K562 (cell line): ENCODE measurements around the gene ORMDL3. TPM values are rescaled to one million over a fixed set of nuclear protein-coding genes. Genes with fewer than 3 reads are reported as not detected.
A peak's percentile ranks its signal among the peaks of the same experiment; 100 is the strongest.

Experiments
- ATAC-seq: fragments of 200-7000 bp; cut with Tn5 transposase; 3 replicates; pipeline ENCODE4 v1.9.1; 2020; ENCODE audit warnings: moderate library complexity
- BruUV-seq: library from RNA; stranded (reverse); fragments of 400-500 nt; replicated peaks from 2 replicates; lab custom pipeline; 2021; lab: Mats Ljungman, UMichigan
- CTCF ChIA-PET: fragments of 300-600 bp; formaldehyde crosslinking; extraction: SDS; loops from one replicate; lab custom pipeline; 2021; ENCODE audit warnings: low intra/inter-chr PET ratio; lab: Yijun Ruan, JAX
- POLR2A ChIA-PET: fragments of 300-600, 350-650 bp; sonication (Branson Sonifier 250); formaldehyde crosslinking; extraction: SDS; loops from one replicate; lab custom pipeline; 2021; ENCODE audit warnings: antibody characterized with exemption, inconsistent platforms; lab: Yijun Ruan, JAX
- DNase-seq, 4 experiments: peaks; one replicate each; pipeline versions ENCODE4 v3.0.0 to v3.0.0-alpha.2; 2011 to 2018; ENCODE audit warnings: low spot score in 3 of 4, mixed read lengths in 3 of 4; ENCODE audit errors: extremely low read depth in 1 of 4
- FAIRE-seq: peaks from 2 replicates; lab custom pipeline; 2011; peaks lifted over from hg19 to GRCh38; lab: Jason Lieb, UNC
- H2AFZ ChIP-seq: 2 replicates; pipeline ENCODE4 v1.6.0; 2011; ENCODE audit warnings: low read depth, low read length, control low read depth, inconsistent platforms
- H3K27ac ChIP-seq: fragments of 200-600 bp; 3 replicates; pipeline ENCODE4 v1.8.0; 2011; ENCODE audit warnings: low read depth, mild to moderate bottlenecking, control low read depth, inconsistent platforms, low read length, moderate library complexity, mixed read lengths; ENCODE audit errors: extremely low read depth
- H3K27me3 ChIP-seq, 2 experiments: fragments of 300-600 bp in 1 of 2; 2 replicates in 1 of 2; 3 replicates in 1 of 2; pipeline versions ENCODE4 v1.6.0 to v1.8.0; 2011; ENCODE audit warnings: inconsistent platforms in 2 of 2, low read length in 2 of 2, mild to moderate bottlenecking in 1 of 2, mixed read lengths in 1 of 2, moderate library complexity in 1 of 2; ENCODE audit not compliant: control insufficient read depth in 2 of 2, insufficient read depth in 2 of 2
- H3K36me3 ChIP-seq: fragments of 300-600 bp; 3 replicates; pipeline ENCODE4 v1.8.0; 2011; ENCODE audit warnings: mild to moderate bottlenecking, low read length, inconsistent platforms; ENCODE audit not compliant: control insufficient read depth, insufficient read depth
- H3K4me1 ChIP-seq, 2 experiments: fragments of 200-600 bp in 1 of 2; replicated peaks in 1 of 2; 2 replicates in 1 of 2; 3 replicates in 1 of 2; pipeline versions ENCODE4 v1.5.1 to v1.8.0; 2011; ENCODE audit warnings: inconsistent platforms in 2 of 2, low read length in 2 of 2, mild to moderate bottlenecking in 1 of 2, mixed read lengths in 1 of 2, moderate library complexity in 1 of 2; ENCODE audit not compliant: control insufficient read depth in 2 of 2, insufficient read depth in 2 of 2
- H3K4me2 ChIP-seq: 2 replicates; pipeline ENCODE4 v1.6.1; 2011; ENCODE audit warnings: low read length, control low read depth, inconsistent platforms, mixed read lengths; ENCODE audit not compliant: insufficient read depth
- H3K4me3 ChIP-seq: fragments of 200-600 bp; sonication (generic), shearing (Covaris generic); 2 replicates; pipeline ENCODE4 v1.5.1; 2016; ENCODE audit warnings: control low read depth, inconsistent platforms
- H3K79me2 ChIP-seq: fragments of 200-600 bp; 3 replicates; pipeline ENCODE4 v1.8.0; 2011; ENCODE audit warnings: low read length, inconsistent platforms; ENCODE audit not compliant: control insufficient read depth, insufficient read depth
- H3K9ac ChIP-seq, 2 experiments: 2 replicates each; pipeline versions ENCODE4 v1.6.0 to v1.6.1; 2011; ENCODE audit warnings: low read depth in 2 of 2, low read length in 2 of 2, control low read depth in 1 of 2, inconsistent platforms in 1 of 2, mild to moderate bottlenecking in 1 of 2, mixed read lengths in 1 of 2; ENCODE audit not compliant: insufficient read depth in 1 of 2
- H3K9me1 ChIP-seq: one replicate; pipeline ENCODE4 v1.6.0; 2011; ENCODE audit warnings: inconsistent platforms, mild to moderate bottlenecking, low read length, moderate library complexity; ENCODE audit not compliant: control insufficient read depth, insufficient read depth
- H3K9me3 ChIP-seq: replicated peaks from 2 replicates; pipeline ENCODE4 v1.5.1; 2011; ENCODE audit warnings: low read depth, low read length, inconsistent platforms; ENCODE audit not compliant: control insufficient read depth, insufficient read depth
- H4K20me1 ChIP-seq: replicated peaks from 2 replicates; pipeline ENCODE4 v1.6.1; 2011; ENCODE audit warnings: low read length, inconsistent platforms, mixed read lengths; ENCODE audit not compliant: control insufficient read depth, insufficient read depth
- ARID2 ChIP-seq: fragments of 450-650 bp; IDR thresholded peaks from 2 replicates; pipeline ENCODE4 v1.6.1; 2017; ENCODE audit warnings: antibody characterized with exemption, mild to moderate bottlenecking
- ATF7 ChIP-seq: fragments of 450-650 bp; IDR thresholded peaks from 2 replicates; pipeline ENCODE4 v1.7.1; 2014; ENCODE audit warnings: mild to moderate bottlenecking, moderate library complexity
- CBX2 ChIP-seq: fragments of 200-600 bp; sonication (generic); IDR thresholded peaks from one replicate; pipeline ENCODE4 v1.6.1; 2012; ENCODE audit warnings: mild to moderate bottlenecking, low read length, inconsistent platforms; ENCODE audit not compliant: insufficient read depth, poor library complexity, severe bottlenecking
- CHCHD3 ChIP-seq: fragments of 250-450 bp; sonication (Bioruptor Pico); IDR thresholded peaks from 2 replicates; pipeline ENCODE4 v2.1.2; 2022; ENCODE audit warnings: mild to moderate bottlenecking
- ELK1 ChIP-seq: sonication (generic); formaldehyde crosslinking; IDR thresholded peaks from 2 replicates; pipeline ENCODE4 v1.8.1; 2022; ENCODE audit warnings: missing genetic modification reagents
- GABPB2 ChIP-seq: fragments of 250-450 bp; sonication (Bioruptor Pico); conservative IDR thresholded peaks from 2 replicates; pipeline ENCODE4 v1.5.1; 2021; ENCODE audit warnings: mild to moderate bottlenecking
- GATAD2B ChIP-seq: fragments of 450-650 bp; IDR thresholded peaks from 2 replicates; pipeline ENCODE4 v1.6.1; 2017; ENCODE audit warnings: mild to moderate bottlenecking, borderline replicate concordance
- L3MBTL2 ChIP-seq: fragments of 450-650 bp; IDR thresholded peaks from 2 replicates; pipeline ENCODE4 v1.6.1; 2016; ENCODE audit warnings: mild to moderate bottlenecking, moderate library complexity
- POLR3G ChIP-seq: IDR thresholded peaks from 2 replicates; pipeline ENCODE4 v1.6.1; 2011; ENCODE audit not compliant: insufficient read length, insufficient replicate concordance; ENCODE audit errors: extremely low read depth
- RB1 ChIP-seq: fragments of 450-650 bp; IDR thresholded peaks from 2 replicates; pipeline ENCODE4 v1.6.1; 2017; ENCODE audit warnings: low read depth, mild to moderate bottlenecking
- RBM17 ChIP-seq: fragments of 200-400 bp; formaldehyde crosslinking; IDR thresholded peaks from 2 replicates; pipeline ENCODE4 v1.6.1; 2017; ENCODE audit warnings: low read depth, mild to moderate bottlenecking, low read length, borderline replicate concordance
- SUPT5H ChIP-seq: fragments of 450-650 bp; IDR thresholded peaks from 2 replicates; pipeline ENCODE4 v1.6.1; 2016
- TCF3 ChIP-seq: sonication (generic); formaldehyde crosslinking; IDR thresholded peaks from 2 replicates; pipeline ENCODE4 v1.4.0; 2020; ENCODE audit warnings: mild to moderate bottlenecking, missing genetic modification reagents
- ZBTB11 ChIP-seq, 3 experiments: fragments of 200-800 bp in 1 of 3; fragments of 250-450 bp in 1 of 3; fragments of 450-650 bp in 1 of 3; sonication (Bioruptor Pico) in 1 of 3; sonication (Bioruptor generic) in 1 of 3; formaldehyde crosslinking in 1 of 3; IDR thresholded peaks; 2 replicates each; pipeline versions ENCODE4 v1.6.1 to v1.8.0; 2016 to 2022; ENCODE audit warnings: mild to moderate bottlenecking in 2 of 3, missing genetic modification characterization in 2 of 3, missing compliant biosample characterization in 1 of 3, moderate library complexity in 1 of 3
- ZSCAN29 ChIP-seq: fragments of 450-650 bp; IDR thresholded peaks from 2 replicates; pipeline ENCODE4 v1.6.1; 2017
- WGBS: fragments of 100-300 bp; shearing (Covaris generic); methylation state at CpG from one replicate; pipeline ENCODE4 v1.1.6; 2016; ENCODE audit warnings: low coverage, mixed read lengths; ENCODE audit not compliant: insufficient coverage; ENCODE audit errors: missing lambda C conversion rate; 5-methylcytosine and 5-hydroxymethylcytosine counted together
- in situ Hi-C: fragments of 300-500 bp; cut with MboI; formaldehyde crosslinking; loops from 4 replicates; pipeline ENCODE4 v1.15.0; 2018; ENCODE audit warnings: inconsistent platforms, mixed read lengths
- intact Hi-C: fragments of 100-400 bp; cut with micrococcal nuclease; formaldehyde crosslinking; loops from 2 replicates; pipeline ENCODE4 v1.14.2; 2022
- polyA plus RNA-seq, 8 experiments: library from polyadenylated mRNA; depleted of rRNA in 4 of 8; stranded (reverse) in 5 of 8; unstranded in 3 of 8; fragments of >200 nt; fragmentation: Nextera tagmentation in 2 of 8; fragmentation: Illumina TruSeq in 1 of 8; extraction: Ambion mirVana in 2 of 8; extraction: Trizol in 1 of 8; gene quantifications; 2 replicates each; pipeline versions ENCODE4 v1.2.1 to v1.2.3, GENCODE V29; 2011 to 2014; ENCODE audit warnings: inconsistent platforms in 1 of 8, missing spikeins in 1 of 8
- total RNA-seq, 7 experiments: library from RNA; depleted of rRNA in 6 of 7; stranded (reverse); fragments of >200 nt in 6 of 7; fragmentation: Illumina TruSeq in 2 of 7; extraction: Trizol in 2 of 7; gene quantifications; 2 replicates each; pipeline versions ENCODE4 v1.2.1 to v1.2.3, GENCODE V29; 2011 to 2021; ENCODE audit warnings: low replicate concordance in 1 of 7

ORMDL3 gene
- total and polyA plus RNA-seq, 9 of the 15 experiments (the other 6 are each of a cell fraction or from before 2014, with no cell fraction given) = 2.7 to 57.4 (median 27.1) TPM

- Histone ChIP-seq H3K27ac (peak overlapping the region; percentile 51; the same call in 1 of the 3 replicates), H2AFZ (peak overlapping the region; percentile 100), H3K36me3 (no peaks in the 10 kb centered on the region), H3K4me3 (peak overlapping the region; percentile 41), H3K9me3 (no peaks in the 10 kb centered on the region), H3K27me3 (no peaks in the 10 kb centered on the region), H3K4me1 (peaks cover 13 to 18% of the 10 kb centered on the region in 2 experiments; a peak in 4 of 5 replicates), H3K9ac (peak overlapping the region; percentile 51 to 92; a peak in 3 of 4 replicates), H3K79me2 (no peaks in the 10 kb centered on the region), H4K20me1 (no peaks in the 10 kb centered on the region), H3K9me1 (no peaks in the 10 kb centered on the region), H3K4me2 (peak overlapping the region; percentile 92)
- peak; percentile 97 for ATAC-seq
- in situ Hi-C loops = no loop called here
- WGBS = 1% methylated on average over 15 of the region's 55 CpGs
- peak; percentile 97 to 99 (median 98) for DNase-seq
- peak; percentile 91 for FAIRE-seq
- CTCF ChIA-PET = no interaction called here
- POLR2A ChIA-PET = interaction anchor here (0.6 to 1.0 kb wide), 2 partner anchors 35 to 53 kb away, joined by 3 read pairs; no protein-coding TSS in a partner anchor
- no TSS peak for BruUV-seq
- intact Hi-C loops = loop anchor here (2.0 kb wide), 1 partner anchor 26 kb away; the partner anchor contains the start of genes LRRC3C and ORMDL3
- TF ChIP-seq RBM17 (no peak), ARID2 (no peak), GABPB2 (CRISPR knock-in tag) (no peak), ATF7 (no peak), GATAD2B (no peak), L3MBTL2 (no peak), CHCHD3 (CRISPR knock-in tag) (no peak), ZBTB11 (CRISPR knock-in tag; IDR thresholded peaks at IDR 0.05) (no peak), SUPT5H (peak; percentile 56; the same call in 1 of the 2 replicates), CBX2 (no peak), ZSCAN29 (no peak), TCF3 (CRISPR knock-in tag) (no peak), RB1 (no peak), ELK1 (CRISPR knock-in tag) (no peak), POLR3G (no peak)
Measured at GRCh38 chr17:39952680-39953470, 25.5 kb upstream of the ORMDL3 start.
